KMS-11 (cell line): ENCODE measurements around the gene CERS6.

Source experiments
- H2AFZ ChIP-seq: fragments of 200-600 bp; sonication (generic); 2 replicates; pipeline ENCODE4 v1.6.1; 2016; ENCODE audit warnings: antibody characterized with exemption, mixed run types, low read depth
- H3K27ac ChIP-seq: fragments of 200-600 bp; sonication (generic); 2 replicates; pipeline ENCODE4 v1.6.1; 2016; ENCODE audit warnings: mild to moderate bottlenecking, mixed run types
- H3K27me3 ChIP-seq: fragments of 200-600 bp; sonication (generic); 2 replicates; pipeline ENCODE4 v1.6.1; 2017; ENCODE audit warnings: mild to moderate bottlenecking, low read depth, mixed run types, moderate library complexity; ENCODE audit not compliant: insufficient read depth
- H3K36me3 ChIP-seq: fragments of 200-600 bp; sonication (generic); 2 replicates; pipeline ENCODE4 v1.6.1; 2017; ENCODE audit warnings: mild to moderate bottlenecking, mixed run types; ENCODE audit not compliant: insufficient read depth
- H3K4me1 ChIP-seq: fragments of 200-600 bp; sonication (generic); 2 replicates; pipeline ENCODE4 v1.6.1; 2016; ENCODE audit warnings: mild to moderate bottlenecking, low read depth, mixed run types; ENCODE audit not compliant: poor library complexity, severe bottlenecking
- H3K4me2 ChIP-seq: fragments of 200-600 bp; sonication (generic); 2 replicates; pipeline ENCODE4 v1.7.0; 2016; ENCODE audit warnings: mild to moderate bottlenecking, mixed run types
- H3K4me3 ChIP-seq: fragments of 200-600 bp; sonication (generic); IDR thresholded peaks from 2 replicates; pipeline ENCODE4 v1.6.1; 2017; ENCODE audit warnings: low read depth, low read length, mixed read lengths; ENCODE audit not compliant: insufficient read depth
- H3K79me2 ChIP-seq: fragments of 200-600 bp; sonication (generic); 2 replicates; pipeline ENCODE4 v1.6.1; 2016; ENCODE audit warnings: low read depth, mixed run types; ENCODE audit not compliant: insufficient read depth
- H3K9ac ChIP-seq: fragments of 200-600 bp; sonication (generic); 2 replicates; pipeline ENCODE4 v1.6.1; 2016; ENCODE audit warnings: mild to moderate bottlenecking, mixed run types
- H4K20me1 ChIP-seq: fragments of 200-600 bp; sonication (generic); 2 replicates; pipeline ENCODE4 v1.6.1; 2016; ENCODE audit warnings: mild to moderate bottlenecking, mixed run types; ENCODE audit not compliant: insufficient read depth
- CTCF ChIP-seq: fragments of 200-600 bp; sonication (generic); conservative IDR thresholded peaks from 2 replicates; pipeline ENCODE4 v1.6.1; 2017; ENCODE audit warnings: low read depth, mild to moderate bottlenecking, antibody characterized with exemption, low read length, moderate library complexity, mixed read lengths

CERS6 gene

GRCh38 chr2:168821992-168822391 lies 365.9 kb downstream of the CERS6 start:
- Histone ChIP-seq H3K9ac (no peak overlapping the region), H4K20me1 (no peaks in the 10 kb centered on the region), H3K27me3 (no peaks in the 10 kb centered on the region), H3K27ac (no peak overlapping the region), H3K4me1 (no peaks in the 10 kb centered on the region), H3K36me3 (no peaks in the 10 kb centered on the region), H2AFZ (no peak overlapping the region), H3K4me2 (no peak overlapping the region), H3K79me2 (no peaks in the 10 kb centered on the region), H3K4me3 (no peak overlapping the region)
- no peak for TF ChIP-seq CTCF
